Ishikawa (cell line): ENCODE data around the gene DCAF4.

Experiments
- CREB1 ChIP-seq: IDR thresholded peaks from 2 replicates; pipeline ENCODE4 v1.6.1; 2012; ENCODE audit warnings: low read depth
- EP300 ChIP-seq: IDR thresholded peaks from 2 replicates; pipeline ENCODE4 v1.6.1; 2012; ENCODE audit warnings: borderline replicate concordance
- TCF12 ChIP-seq: IDR thresholded peaks from 2 replicates; pipeline ENCODE4 v1.6.1; 2012; ENCODE audit warnings: low read depth

GRCh38 chr14:72974661-72975060 lies 48.4 kb downstream of the DCAF4 start:
- no peak for TF ChIP-seq EP300
- TF ChIP-seq TCF12 = no peak
- no peak for TF ChIP-seq CREB1
